A204.1 (cell line): ENCODE results near the gene CROCC.

ENCODE experiments used
- FAIRE-seq: peaks from 2 replicates; lab custom pipeline; 2012; peaks lifted over from hg19 to GRCh38; lab: Jason Lieb, UNC

Gene CROCC

DNA sequence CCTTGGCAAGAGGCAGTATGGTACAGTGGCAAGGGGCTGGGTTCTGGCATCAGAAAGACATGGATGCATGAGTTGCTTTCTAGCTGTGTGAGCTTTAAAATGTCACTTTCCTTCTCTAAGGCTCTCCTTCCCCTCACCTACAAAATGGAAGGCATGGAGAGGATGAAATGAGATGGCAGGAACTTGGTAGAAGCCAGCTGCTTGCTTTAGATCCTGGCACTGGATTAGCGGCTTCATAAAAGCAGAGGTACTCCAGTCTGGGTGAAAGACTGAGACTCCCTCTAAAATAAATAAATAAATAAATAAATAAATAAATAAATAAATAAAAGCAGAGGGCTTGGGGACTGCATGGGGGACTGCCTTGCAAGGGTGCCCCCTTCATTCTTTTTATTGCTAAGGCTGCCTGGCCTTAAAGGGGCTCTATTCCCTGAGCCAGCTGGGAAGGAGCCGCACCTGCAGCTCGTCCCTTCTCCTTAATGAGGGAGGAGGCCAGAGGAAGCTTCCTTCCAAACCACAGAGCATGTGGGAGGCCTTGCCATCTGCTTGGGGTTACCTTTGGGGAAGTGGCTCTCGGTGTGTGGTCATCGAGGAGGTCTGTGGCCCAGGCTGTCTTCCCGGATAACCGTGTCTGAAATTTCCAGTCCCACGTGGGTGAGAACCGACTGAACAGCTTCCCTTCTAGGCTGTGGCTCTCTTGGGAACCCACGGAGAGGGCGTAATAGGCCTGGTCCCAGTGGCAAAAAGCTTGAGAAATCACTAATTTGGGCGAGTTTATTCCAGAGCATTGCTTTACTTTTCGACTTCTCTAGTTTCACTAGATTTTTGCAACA, 92.0 kb downstream of the CROCC start:
- FAIRE-seq: no peak

- FAIRE-seq: no peak
Observed at GRCh38 chr1:17014671-17015567, 93.2 kb downstream of the CROCC start.

- FAIRE-seq: no peak
Observed at GRCh38 chr1:17016317-17016661, 94.6 kb downstream of the CROCC start.

- FAIRE-seq: no peak
Observed at GRCh38 chr1:17017435-17017834, 95.7 kb downstream of the CROCC start.

DNA sequence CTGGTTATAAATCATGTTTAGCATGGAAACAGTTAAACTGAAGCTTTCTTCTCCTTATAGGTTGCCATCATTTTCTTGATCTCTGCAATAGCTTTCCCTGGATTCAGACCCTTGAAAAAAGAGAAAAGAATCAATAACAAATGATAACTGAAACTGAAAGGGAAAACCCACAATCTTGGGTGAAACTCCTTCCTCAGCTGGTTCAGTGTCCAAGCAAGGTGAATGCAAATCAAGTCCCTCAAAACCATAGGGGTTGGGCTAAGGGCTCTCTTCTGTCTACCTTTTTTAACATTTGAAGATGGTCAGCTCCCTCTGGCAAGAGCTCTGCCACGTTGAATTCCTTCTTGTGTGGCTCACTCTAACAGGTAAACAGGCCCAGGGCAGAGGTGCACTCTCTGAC, 97.1 kb downstream of the CROCC start:
- no peak for FAIRE-seq

DNA sequence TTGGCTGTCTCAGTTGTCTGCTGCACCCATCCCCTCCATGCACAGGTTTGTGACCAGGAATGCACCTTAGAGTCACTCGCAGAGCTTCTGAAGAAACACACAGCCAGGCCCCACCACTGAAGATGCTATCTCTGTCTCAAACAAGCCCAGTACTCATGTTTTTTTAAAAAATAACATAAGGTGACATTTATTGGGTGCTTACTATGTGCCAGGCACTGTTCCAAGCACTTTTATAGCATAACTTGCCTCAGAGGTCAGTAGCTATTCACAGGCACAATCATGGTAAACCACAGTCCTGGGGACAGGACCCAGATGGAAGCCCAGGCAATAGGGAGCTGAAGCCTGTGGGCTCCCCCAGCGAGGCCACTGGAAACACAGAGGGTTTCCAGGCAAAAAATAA, 98.8 kb downstream of the CROCC start:
- FAIRE-seq: no peak

GRCh38 chr1:17021896-17022295, 100.2 kb downstream of the CROCC start:
- no peak for FAIRE-seq
